Measurements from ENCODE around the gene ARSB. TPM values are rescaled to one million over a fixed set of nuclear protein-coding genes. Genes with fewer than 3 reads are reported as not detected.

ARSB gene
- total and polyA plus RNA-seq, 2 donors (not counting 1 experiment from before 2014, with no cell fraction given): 4.6 to 9.8 TPM

GRCh38 chr5:78919796-78920195 lies 65.3 kb downstream of the ARSB start:
- no CpG with 5 or more reads among the region's 1 CpG for WGBS (ENCODE audit: insufficient coverage)
- TF ChIP-seq CTCF (IDR thresholded peaks at IDR 0.05): no peak
- no peak for TF ChIP-seq EZH2 (IDR thresholded peaks at IDR 0.05; ENCODE audit: borderline replicate concordance, insufficient read depth, low read depth, low read length, poor library complexity, severe bottlenecking)
- Histone ChIP-seq H3K27me3 (replicated peaks in 1 of 4; ENCODE audit: control extremely low read depth in 1 of 4, control insufficient read depth in 3 of 4, insufficient read depth in 4 of 4, low read length in 3 of 4) (no peaks in the 10 kb centered on the region), H3K36me3 (replicated peaks in 1 of 2; ENCODE audit: control extremely low read depth in 1 of 2, control insufficient read depth in 1 of 2, extremely low read depth in 1 of 2, insufficient read depth in 2 of 2, low read length in 1 of 2) (no peaks in the 10 kb centered on the region), H3K4me1 (ENCODE audit: control insufficient read depth in 2 of 2, insufficient read depth in 2 of 2, low read length in 2 of 2) (no peaks in the 10 kb centered on the region), H3K9ac (ENCODE audit: low read length) (no peak overlapping the region), H3K79me2 (ENCODE audit: control insufficient read depth, insufficient read depth, low read length) (no peaks in the 10 kb centered on the region), H3K9me3 (ENCODE audit: control extremely low read depth in 1 of 3, control insufficient read depth in 2 of 3, insufficient read depth in 1 of 3, low read length in 2 of 3) (no peaks in the 10 kb centered on the region), H3K4me2 (replicated peaks; ENCODE audit: low read depth, low read length, poor library complexity, severe bottlenecking) (no peak overlapping the region), H2AFZ (ENCODE audit: insufficient read depth, low read depth, low read length, poor library complexity, severe bottlenecking) (no peak overlapping the region), H4K20me1 (ENCODE audit: control insufficient read depth, insufficient read depth, low read length, poor library complexity, severe bottlenecking) (no peaks in the 10 kb centered on the region), H3K4me3 (ENCODE audit: control extremely low read depth in 1 of 5, extremely low read depth in 1 of 5, insufficient read depth in 1 of 5, low read depth in 2 of 5, low read length in 4 of 5) (no peak overlapping the region), H3K27ac (ENCODE audit: low read length in 2 of 2) (no peak overlapping the region)
- no peaks in the 10 kb centered on the region for H3K27me3 Mint-ChIP-seq
- ChIA-PET POLR2A (no interaction called here), CTCF (interaction anchor here (1.6 to 2.2 kb wide), 2 partner anchors 367 to 382 kb away, joined by 3 to 10 read pairs; no protein-coding TSS in a partner anchor)
- H3K27ac Mint-ChIP-seq: no peak overlapping the region
- H3K9me3 Mint-ChIP-seq (ENCODE audit: insufficient read depth): no peaks in the 10 kb centered on the region
- H3K4me1 Mint-ChIP-seq: peaks cover 5% of the 10 kb centered on the region
- intact Hi-C loops (cut with micrococcal nuclease): no loop called here
- DNase-seq (no peak), ATAC-seq (ENCODE audit: low read depth) (no peak)
- H3K4me3 Mint-ChIP-seq: no peak overlapping the region

- 100% methylated on average over 2 of the region's 5 CpGs for WGBS (ENCODE audit: insufficient coverage)
- no peak overlapping the region for H3K4me3 ChIP-seq (ENCODE audit: control extremely low read depth in 1 of 5, extremely low read depth in 1 of 5, insufficient read depth in 1 of 5, low read depth in 2 of 5, low read length in 4 of 5)
Measured at GRCh38 chr5:78916044-78916443, 69.1 kb downstream of the ARSB start.

More at GRCh38 chr5:78916044-78916443, 69.1 kb downstream of the ARSB start:
- Histone ChIP-seq H3K36me3 (replicated peaks in 1 of 2; ENCODE audit: control extremely low read depth in 1 of 2, control insufficient read depth in 1 of 2, extremely low read depth in 1 of 2, insufficient read depth in 2 of 2, low read length in 1 of 2) (no peaks in the 10 kb centered on the region), H3K9me3 (ENCODE audit: control extremely low read depth in 1 of 3, control insufficient read depth in 2 of 3, insufficient read depth in 1 of 3, low read length in 2 of 3) (no peaks in the 10 kb centered on the region), H3K27ac (ENCODE audit: low read length in 2 of 2) (no peak overlapping the region), H4K20me1 (ENCODE audit: control insufficient read depth, insufficient read depth, low read length, poor library complexity, severe bottlenecking) (no peaks in the 10 kb centered on the region), H3K27me3 (replicated peaks in 1 of 4; ENCODE audit: control extremely low read depth in 1 of 4, control insufficient read depth in 3 of 4, insufficient read depth in 4 of 4, low read length in 3 of 4) (no peaks in the 10 kb centered on the region), H3K79me2 (ENCODE audit: control insufficient read depth, insufficient read depth, low read length) (no peaks in the 10 kb centered on the region), H3K4me2 (replicated peaks; ENCODE audit: low read depth, low read length, poor library complexity, severe bottlenecking) (no peak overlapping the region), H3K4me1 (ENCODE audit: control insufficient read depth in 2 of 2, insufficient read depth in 2 of 2, low read length in 2 of 2) (no peaks in the 10 kb centered on the region), H3K9ac (ENCODE audit: low read length) (no peak overlapping the region), H2AFZ (ENCODE audit: insufficient read depth, low read depth, low read length, poor library complexity, severe bottlenecking) (no peak overlapping the region)
- H3K27me3 Mint-ChIP-seq: no peaks in the 10 kb centered on the region
- no peaks in the 10 kb centered on the region for H3K9me3 Mint-ChIP-seq (ENCODE audit: insufficient read depth)
- no peak for DNase-seq
- intact Hi-C loops (cut with micrococcal nuclease): no loop called here
- peaks cover 11% of the 10 kb centered on the region for H3K4me1 Mint-ChIP-seq
- TF ChIP-seq CTCF (IDR thresholded peaks at IDR 0.05) (no peak), EZH2 (IDR thresholded peaks at IDR 0.05; ENCODE audit: borderline replicate concordance, insufficient read depth, low read depth, low read length, poor library complexity, severe bottlenecking) (no peak)
- no peak overlapping the region for H3K4me3 Mint-ChIP-seq
- ChIA-PET POLR2A (interaction anchor here (0.6 kb wide), 1 partner anchor 9 kb away, joined by 3 read pairs; no protein-coding TSS in a partner anchor), CTCF (no interaction called here)
- no peak overlapping the region for H3K27ac Mint-ChIP-seq
- ATAC-seq (ENCODE audit: low read depth): no peak
